NCI-H510A treated with DMSO at 0.1 percent for 48 hours (cell line): Measurements from ENCODE around the gene ZNF334.

Source experiments
- DNase-seq: peaks from one replicate; lab custom pipeline; 2025; lab: John Stamatoyannopoulos, UW

ZNF334 gene

DNA sequence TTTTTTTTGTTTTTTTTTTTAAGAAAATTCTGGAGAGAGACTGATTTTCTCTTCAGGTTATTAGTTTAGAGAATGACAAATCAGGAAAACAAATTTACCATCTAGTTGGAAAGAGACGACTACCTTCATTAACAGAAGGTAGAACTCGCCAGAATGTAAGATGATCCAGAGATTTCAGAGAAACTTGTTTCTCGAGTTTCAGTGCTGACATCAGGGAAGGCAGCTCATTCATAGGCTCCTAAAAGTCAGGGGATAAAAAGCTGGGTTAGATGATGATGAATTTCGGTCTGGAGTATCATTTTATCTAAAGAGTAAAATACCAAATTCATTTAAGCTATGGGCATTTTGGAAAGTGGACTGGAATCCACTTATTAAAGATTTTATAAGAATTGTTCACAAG is 27.9 kb downstream of the ZNF334 start:
- peak; percentile 1 for DNase-seq

DNA sequence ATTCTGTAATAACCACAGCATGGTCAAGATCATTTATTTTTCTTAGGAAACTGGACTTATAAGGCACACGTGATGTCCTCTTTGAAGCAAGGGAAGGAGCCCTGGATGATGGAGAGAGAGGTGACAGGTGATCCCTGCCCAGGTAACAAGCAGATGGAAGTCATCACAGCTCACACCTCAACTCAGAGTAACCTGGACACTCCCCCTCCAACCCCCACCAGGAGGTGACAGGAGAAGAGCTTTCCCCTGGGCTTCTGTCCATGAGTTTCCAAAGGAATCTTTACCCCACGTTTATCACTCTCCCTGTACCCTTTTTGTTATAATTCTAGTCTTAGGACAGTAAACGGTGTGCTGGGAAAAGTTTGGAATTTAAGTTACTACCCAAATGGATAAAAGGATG is 28.4 kb downstream of the ZNF334 start:
- DNase-seq = no peak

DNA sequence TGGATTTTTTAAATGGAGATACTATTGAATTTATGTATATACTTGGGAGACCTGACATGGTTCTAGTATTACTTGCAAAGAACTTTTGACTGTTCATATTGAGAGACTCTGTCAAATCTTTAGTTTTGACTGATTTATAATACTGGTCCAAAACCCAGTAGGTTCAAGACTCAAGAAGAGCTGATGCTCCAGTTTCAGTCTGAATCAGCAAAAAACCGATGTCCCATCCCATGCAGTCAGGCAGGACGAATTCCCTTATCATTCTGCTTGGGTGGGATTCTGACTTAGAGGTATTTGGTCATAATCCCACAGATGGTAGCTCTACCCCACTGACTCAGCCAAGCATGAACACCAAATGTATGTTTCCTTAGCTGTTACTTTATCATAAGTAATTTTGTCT is 29.5 kb downstream of the ZNF334 start:
- no peak for DNase-seq

DNA sequence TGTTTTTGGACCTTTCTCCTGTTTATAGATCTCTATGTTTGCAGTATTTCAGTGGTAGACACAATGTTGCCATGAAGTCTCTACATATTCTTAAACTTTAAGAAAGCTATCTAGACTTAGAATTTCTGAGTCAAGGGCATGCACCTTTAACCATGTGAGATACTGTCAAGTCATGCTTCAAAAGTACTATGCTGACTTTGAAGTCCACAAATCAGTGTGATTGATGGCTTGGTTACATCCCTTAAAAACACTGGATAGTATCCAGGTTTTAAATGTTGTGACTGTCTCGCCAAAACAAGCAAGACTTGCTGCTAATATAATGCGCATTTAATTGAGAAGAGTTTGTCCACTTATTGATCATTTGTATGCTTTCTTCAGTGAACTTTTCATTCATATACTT is 30.5 kb downstream of the ZNF334 start:
- DNase-seq = no peak

DNA sequence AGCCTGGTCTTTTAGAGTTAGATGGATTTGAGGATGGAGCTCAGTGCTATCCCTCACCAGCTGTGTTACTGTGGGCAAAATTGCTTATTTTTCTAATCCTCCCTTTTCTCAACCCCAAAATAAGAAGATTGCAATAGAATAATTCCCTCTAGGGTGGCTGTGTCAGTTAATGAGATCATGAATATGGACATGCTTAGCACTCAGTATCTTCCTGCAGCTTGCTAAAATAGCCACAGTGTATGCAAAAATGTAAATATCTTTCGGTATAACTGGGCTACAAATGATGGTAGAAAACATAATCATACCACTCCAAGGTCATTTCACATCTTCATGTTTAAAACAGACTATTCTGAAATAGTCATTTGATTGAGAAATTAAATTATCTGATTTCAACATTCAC is 35.7 kb downstream of the ZNF334 start:
- no peak for DNase-seq

DNA sequence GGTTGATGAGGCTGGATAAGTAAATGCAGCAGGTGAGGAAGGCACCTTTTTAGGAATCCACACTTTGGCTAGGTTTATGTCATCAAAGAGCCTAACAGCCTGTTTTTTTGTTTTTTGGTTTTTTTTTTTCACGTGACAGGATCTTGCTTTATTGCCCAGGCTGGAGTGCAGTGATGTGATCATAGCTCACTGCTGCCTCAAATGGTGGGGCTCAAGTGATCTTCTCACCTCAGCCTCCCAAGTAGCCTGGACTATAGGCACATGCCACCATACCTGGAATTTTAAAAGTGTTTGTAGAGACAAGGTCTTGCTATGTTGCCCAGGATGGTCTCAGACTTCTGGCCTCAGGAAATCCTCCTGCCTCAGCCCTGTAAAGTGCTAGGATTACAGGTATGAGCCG is 36.1 kb downstream of the ZNF334 start:
- no peak for DNase-seq

DNA sequence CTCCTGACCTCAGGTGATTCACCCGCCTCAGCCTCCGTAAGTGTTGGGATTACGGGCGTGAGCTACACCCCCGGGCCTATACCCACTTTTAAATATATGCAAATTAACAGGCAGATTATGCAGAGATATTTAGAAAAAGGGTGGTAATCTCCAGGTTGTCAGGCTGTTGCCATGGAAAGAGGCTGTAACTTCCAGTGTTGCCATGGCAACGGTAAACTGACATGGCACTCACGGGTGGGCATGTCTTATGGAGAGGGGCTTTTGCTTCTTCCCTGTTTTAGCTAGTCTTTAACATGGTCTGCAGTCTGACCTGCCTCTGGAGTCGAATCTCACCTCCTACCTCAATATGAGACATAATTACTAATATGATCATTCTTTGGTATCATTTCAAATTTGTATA is 44.9 kb downstream of the ZNF334 start:
- DNase-seq = no peak

DNA sequence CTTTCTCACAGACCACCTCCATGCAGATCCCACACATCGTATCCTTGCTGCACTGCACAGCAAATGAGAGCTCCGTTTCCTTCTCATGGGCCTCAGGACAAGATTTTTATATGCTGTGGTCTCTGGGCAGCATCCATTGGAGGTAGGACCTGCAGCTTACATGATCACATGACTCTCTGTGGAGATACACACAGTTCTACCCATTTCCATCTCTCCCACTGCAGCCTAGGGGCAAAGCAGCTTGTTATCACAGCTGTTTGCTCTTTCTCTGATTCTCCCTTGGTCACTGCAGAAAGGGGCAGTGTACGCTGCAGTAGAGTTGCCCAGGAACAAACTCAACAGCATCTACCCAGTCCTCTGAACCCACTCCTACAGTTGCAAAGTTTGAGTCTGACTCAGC is 48.9 kb downstream of the ZNF334 start:
- DNase-seq = no peak

DNA sequence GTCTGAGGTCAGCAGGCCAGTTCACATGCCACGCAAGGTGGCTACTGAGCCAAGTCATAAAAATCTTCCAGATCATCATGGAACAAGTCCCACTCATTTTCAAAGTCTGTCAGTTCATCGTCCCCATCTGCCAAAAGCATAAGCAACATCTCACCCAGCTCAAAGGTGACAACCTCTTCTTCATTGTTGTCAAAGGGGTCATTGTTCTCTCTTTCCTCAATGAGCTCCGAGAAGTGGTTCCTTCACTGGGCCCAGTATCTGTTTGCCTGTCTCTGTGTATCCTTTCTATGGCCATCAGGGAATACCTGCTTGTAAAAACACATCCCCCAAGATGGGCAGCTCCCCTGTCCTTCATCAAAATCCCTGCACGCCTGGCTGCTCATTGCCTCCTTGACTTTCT is 49.5 kb downstream of the ZNF334 start:
- DNase-seq = no peak

DNA sequence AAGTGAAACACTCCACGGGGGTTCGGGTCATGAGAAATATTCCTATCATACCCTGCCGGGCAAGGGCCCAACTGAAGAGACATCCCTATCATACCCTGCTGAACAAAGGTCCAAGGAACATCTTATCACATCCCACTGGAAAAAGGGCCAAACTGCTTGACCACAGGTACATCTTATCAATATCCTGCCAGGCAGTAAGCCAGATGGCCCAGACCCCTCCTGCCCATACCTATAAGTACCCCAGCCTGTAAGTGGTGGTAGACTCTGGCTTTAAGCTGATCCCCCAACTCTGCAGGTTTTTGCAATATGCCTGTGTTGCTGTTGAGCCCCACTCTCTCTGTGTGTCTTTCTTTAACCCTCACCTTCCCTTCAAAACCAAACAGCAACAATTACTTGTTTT is 51.6 kb downstream of the ZNF334 start:
- no peak for DNase-seq

DNA sequence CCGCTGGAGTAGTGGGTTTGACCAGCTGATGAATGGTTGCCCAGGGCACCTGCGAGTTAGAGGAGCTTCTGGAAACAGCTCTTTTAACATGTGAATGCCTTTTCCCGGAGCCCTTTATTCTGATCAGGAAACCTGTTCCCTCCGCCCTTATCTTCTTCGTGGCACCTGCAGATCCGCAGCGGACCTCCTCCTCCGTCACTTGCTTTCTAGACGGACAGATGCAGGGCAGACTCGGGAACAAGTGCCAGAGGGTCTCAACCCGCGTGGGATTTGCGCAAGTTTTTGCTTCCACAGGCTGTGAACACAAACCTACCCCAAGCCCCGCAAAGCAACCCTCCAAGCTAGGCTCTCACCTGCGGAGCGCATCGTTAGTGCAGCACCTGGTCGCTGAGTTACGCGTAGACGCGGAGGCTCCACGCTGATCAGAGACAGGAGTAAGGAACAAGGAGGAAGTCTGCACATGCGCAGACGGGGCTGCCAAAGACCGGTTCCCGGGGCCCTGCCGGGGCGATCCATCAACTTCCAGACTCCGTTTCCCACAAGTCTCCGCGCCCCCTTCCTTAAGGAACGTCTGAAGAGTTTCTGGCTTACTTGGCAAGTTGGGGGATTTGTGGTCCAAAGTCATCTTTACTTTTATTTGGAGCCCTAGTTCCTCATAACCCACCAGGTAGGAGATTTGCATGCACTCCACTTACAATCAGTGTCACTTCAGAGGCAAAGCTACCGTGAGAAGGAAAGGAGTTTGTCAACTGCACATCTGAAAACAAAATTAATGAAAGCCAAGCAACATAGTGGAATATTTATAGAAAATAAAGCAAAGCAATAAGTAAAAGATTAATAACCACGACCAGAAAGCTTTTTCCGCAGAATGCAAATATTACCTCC is 54.3 kb downstream of the ZNF334 start:
- DNase-seq = no peak

DNA sequence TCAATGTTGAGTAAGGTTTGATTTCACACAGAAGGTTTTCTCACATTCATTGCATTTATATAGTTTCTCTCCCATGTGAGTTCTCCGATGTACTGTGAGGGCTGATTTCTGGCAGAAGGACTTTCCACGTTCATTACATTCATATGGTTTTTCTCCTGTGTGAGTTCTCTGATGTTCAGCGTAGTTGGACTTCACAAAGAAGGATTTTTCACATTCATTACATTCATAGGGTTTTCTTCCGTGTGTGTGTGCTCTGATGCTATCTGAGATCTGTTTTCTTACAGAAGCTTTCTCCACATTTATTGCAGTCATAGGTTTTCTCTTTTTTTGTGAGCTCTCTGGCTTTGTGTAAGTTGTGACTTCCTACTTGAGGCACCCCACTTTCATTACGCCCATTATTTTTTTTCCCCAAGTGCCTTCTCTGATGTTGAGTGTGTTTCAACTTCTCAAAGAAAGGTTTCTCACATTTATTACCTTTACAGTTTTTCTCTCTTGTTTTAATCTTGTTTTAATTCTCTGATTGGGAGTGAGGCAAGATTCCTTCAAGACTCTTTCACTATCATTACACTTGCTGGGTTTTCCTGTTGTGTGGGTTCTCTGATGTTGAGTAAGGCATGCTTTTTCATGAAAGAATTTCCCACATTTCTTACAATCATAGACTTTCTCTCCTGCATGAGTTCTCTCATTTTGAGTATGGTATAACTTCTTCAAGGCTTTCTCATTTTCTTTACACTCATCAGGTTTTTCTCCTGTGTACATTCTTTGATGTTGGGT is 56.9 kb downstream of the ZNF334 start:
- no peak for DNase-seq

DNA sequence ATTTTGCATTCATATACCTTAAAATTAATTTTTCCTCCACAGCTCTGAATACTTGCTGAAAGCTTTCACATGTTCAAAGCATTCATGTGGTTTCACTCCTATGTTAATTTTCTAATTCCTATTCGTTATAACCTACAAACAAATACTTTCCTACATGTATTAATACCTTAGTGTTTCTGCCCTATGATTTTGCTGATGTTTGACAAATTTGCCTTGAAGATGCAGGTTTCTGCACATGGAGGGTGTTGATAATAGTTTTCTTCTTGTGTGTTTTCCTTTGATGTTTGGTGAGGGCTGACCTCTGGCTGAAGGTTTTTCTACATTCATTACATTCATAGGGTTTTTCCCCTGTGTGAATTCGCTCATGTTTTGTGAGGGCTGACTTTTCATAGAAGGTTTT is 57.6 kb downstream of the ZNF334 start:
- DNase-seq = no peak
